Neutrophil (primary cell): ENCODE data around the gene SLC6A12.
"Not testable (repeated sequence)": the region's sequence is repeated elsewhere in the genome, so short reads cannot be mapped to it uniquely, and the experiment has no call there.

Source experiments
- H3K27ac ChIP-seq: fragments of 200-600 bp; sonication (generic); 2 replicates; pipeline ENCODE4 v1.5.1; 2016; ENCODE audit warnings: mild to moderate bottlenecking, moderate library complexity
- H3K27me3 ChIP-seq: fragments of 200-600 bp; sonication (generic); 2 replicates; pipeline ENCODE4 v1.6.0; 2016; ENCODE audit warnings: mild to moderate bottlenecking
- H3K36me3 ChIP-seq: fragments of 200-600 bp; sonication (generic); 2 replicates; pipeline ENCODE4 v1.5.1; 2017
- H3K4me1 ChIP-seq, 2 experiments: fragments of 200-600 bp in 1 of 2; sonication (generic) in 1 of 2; 1 replicate in 1 of 2; 2 replicates in 1 of 2; pipeline versions ENCODE4 v1.5.1 to v1.6.1; 2013 to 2016; ENCODE audit warnings: low read depth in 1 of 2, low read length in 1 of 2, mild to moderate bottlenecking in 1 of 2, moderate library complexity in 1 of 2; ENCODE audit not compliant: control insufficient read depth in 1 of 2, insufficient read depth in 1 of 2
- H3K4me3 ChIP-seq, 2 experiments: fragments of 200-600 bp in 1 of 2; sonication (generic) in 1 of 2; 1 replicate in 1 of 2; 2 replicates in 1 of 2; pipeline ENCODE4 v1.5.1; 2013 to 2016; ENCODE audit warnings: low read depth in 1 of 2, low read length in 1 of 2, mild to moderate bottlenecking in 1 of 2, moderate library complexity in 1 of 2
- H3K9me3 ChIP-seq: fragments of 200-600 bp; sonication (generic); 2 replicates; pipeline ENCODE4 v1.5.1; 2016
- CTCF ChIP-seq: fragments of 200-600 bp; sonication (generic); IDR thresholded peaks from 2 replicates; pipeline ENCODE4 v1.5.1; 2016; ENCODE audit warnings: antibody characterized with exemption

SLC6A12 gene

GRCh38 chr12:189622-189962, 24.4 kb downstream of the SLC6A12 start:
- no peaks in the 10 kb centered on the region for H3K9me3 ChIP-seq
- TF ChIP-seq CTCF = no peak
- H3K4me3 ChIP-seq = no peak overlapping the region
- no peaks in the 10 kb centered on the region for H3K36me3 ChIP-seq
- peaks cover 0 to 6% of the 10 kb centered on the region in 2 experiments for H3K4me1 ChIP-seq
- H3K27me3 ChIP-seq = peaks cover 70% of the 10 kb centered on the region
- H3K27ac ChIP-seq = no peak overlapping the region

- no peaks in the 10 kb centered on the region for H3K36me3 ChIP-seq
- TF ChIP-seq CTCF = no peak
Observed at GRCh38 chr12:188910-189621, 24.9 kb downstream of the SLC6A12 start.

GRCh38 chr12:187986-188909, 25.7 kb downstream of the SLC6A12 start:
- H3K4me3 ChIP-seq = peak overlapping the region in 1 of 2 experiments; percentile 30

More at GRCh38 chr12:188910-189621, 24.9 kb downstream of the SLC6A12 start:
- Histone ChIP-seq H3K4me3 (peak overlapping the region in 1 of 2 experiments; percentile 30), H3K27ac (no peak overlapping the region), H3K27me3 (peaks cover 68% of the 10 kb centered on the region), H3K4me1 (peaks cover 0 to 6% of the 10 kb centered on the region in 2 experiments), H3K9me3 (no peaks in the 10 kb centered on the region)

GRCh38 chr12:186006-186625, 27.8 kb downstream of the SLC6A12 start:
- H3K9me3 ChIP-seq = no peaks in the 10 kb centered on the region
- H3K27me3 ChIP-seq = peaks cover 62% of the 10 kb centered on the region
- H3K4me1 ChIP-seq = peaks cover 0 to 6% of the 10 kb centered on the region in 2 experiments
- no peak overlapping the region for H3K4me3 ChIP-seq
- H3K36me3 ChIP-seq = no peaks in the 10 kb centered on the region
- H3K27ac ChIP-seq = no peak overlapping the region
- no peak for TF ChIP-seq CTCF

More at GRCh38 chr12:187986-188909, 25.7 kb downstream of the SLC6A12 start:
- H3K27ac ChIP-seq, H3K9me3 ChIP-seq, H3K4me1 ChIP-seq, H3K36me3 ChIP-seq: not testable (repeated sequence)
- H3K27me3 ChIP-seq = peaks cover 67% of the 10 kb centered on the region

- Histone ChIP-seq H3K27me3 (peaks cover 57% of the 10 kb centered on the region), H3K4me1 (peaks cover 0 to 6% of the 10 kb centered on the region in 2 experiments), H3K9me3 (no peaks in the 10 kb centered on the region), H3K27ac (no peak overlapping the region), H3K36me3 (no peaks in the 10 kb centered on the region), H3K4me3 (no peak overlapping the region)
- TF ChIP-seq CTCF = no peak
Observed at GRCh38 chr12:185576-185955, 28.4 kb downstream of the SLC6A12 start.
